A549 treated with AZD9567 at 1 μM for 4 hours (cell line): ENCODE results near the gene CXXC1. TPM values are rescaled to one million over a fixed set of nuclear protein-coding genes. Genes with fewer than 3 reads are reported as not detected.

Source experiments
- total RNA-seq: library from RNA; stranded (reverse); fragments of 200-300 nt; extraction: Qiagen RNA extraction; gene quantifications from 5 replicates; pipeline ENCODE4 v1.2.3, GENCODE V29; 2022; ENCODE audit not compliant: insufficient read depth

Gene CXXC1
- 40.0 to 49.7 TPM (median 49.3 TPM) in 5 replicates for total RNA-seq

DNA sequence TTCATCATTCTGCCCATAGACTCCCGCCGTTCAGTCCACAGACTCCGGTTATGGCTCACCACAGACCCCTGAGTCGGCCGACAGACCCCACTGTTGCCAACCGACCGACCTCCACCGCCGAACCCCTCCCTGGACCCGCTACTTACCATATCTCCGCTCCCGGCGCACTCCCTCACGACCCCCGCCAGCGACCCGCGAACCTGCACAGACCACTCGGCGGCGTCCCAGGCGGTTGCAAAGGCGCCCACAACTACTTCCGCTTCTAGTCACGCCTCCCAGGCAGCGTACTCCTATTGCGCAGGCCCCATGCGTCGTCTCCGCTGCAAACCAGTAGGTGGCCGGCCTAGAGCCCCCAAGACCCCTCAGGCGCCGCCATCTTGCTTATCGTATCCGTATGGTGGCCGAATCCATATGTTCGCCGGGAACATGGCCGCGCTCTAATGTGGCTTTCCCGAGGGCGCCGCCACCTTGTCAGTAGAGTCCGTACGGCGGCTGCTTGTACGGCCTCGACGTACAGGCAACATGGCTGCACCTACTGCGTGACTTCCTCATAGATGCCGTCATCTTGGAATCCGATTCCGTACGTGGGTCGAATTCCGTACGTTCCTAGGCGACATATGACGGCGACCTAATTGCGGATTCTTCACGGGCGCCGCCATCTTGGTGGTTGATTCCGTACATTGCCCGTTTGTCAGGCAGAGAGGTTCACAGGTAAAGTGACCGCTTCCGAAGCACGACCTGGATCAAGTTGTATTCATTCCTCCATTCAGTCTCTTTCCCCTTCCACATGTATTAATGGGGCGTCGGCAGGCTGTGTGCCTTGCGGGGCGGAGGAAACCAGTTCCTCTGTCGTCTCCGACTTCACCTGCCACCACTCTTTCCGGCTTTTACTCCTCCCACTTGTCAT is at the start of gene CXXC1:
CXXC1 (minus strand) TSS at position 252 of the 907 bp plus-strand sequence; CDS start at position 149, 103 bp downstream.

DNA sequence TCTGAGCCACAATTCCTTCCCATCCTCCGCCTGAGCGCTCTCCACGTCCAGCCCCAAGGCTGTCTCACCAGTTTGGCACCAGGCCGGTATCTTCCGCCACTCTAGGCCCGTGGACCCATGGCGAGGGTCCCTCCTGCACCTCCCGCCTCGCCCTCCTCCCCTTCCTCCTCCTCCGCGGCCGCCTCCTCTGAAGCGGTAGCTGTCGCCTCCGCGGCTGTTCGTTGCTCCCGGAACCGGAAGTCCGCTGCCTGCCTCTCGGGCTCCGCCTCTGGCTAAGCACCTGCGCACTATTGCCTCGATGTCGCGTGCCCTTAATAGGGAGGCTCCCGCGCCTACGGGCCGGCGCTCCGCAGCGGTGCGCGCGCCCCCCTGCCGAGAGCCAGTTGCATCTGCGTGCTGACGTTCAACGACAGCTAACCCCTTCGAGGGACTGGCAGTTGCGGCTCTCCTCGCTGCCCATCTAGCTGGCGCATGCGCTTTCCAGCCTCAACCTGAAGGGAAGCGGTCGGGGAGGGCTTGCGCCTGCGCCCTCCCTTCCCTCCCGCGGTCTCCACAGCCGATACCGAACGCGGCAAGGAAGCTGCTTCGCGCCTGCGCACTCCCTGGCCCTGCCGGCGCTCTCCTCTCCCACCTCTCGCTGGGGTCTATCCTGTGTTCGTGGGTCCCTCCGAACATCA is 6.1 kb downstream of the CXXC1 start, which contains the start of gene MBD1:
MBD1 (minus strand) TSS at position 229 of the 677 bp plus-strand sequence. CDS start 1,531 bp downstream, outside the sequence.

DNA sequence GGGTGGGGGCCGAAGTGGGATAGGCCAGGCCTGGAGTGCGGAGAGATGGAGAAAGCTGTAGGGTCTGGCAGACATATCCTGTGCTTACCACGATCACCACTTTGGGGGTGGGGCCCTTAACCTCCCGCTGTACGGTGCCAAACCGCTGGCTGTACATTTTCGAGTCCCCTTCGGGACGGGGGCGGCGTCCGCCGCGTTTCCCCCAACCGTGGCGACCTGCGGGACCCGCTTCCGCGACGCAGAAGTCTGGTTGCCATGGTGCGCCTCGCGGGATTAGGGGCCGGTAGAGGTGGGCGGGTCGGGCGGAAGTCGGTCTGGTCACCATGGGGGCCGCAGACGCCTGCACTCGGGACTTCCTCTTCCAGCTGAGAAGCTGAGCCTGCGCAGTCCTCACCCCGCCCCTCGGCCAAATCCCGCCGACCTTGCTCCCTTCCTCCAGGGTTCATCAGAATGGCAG is 21.2 kb downstream of the CXXC1 start, which contains the start of gene CFAP53:
CFAP53 (minus strand) TSS at position 248 of the 457 bp plus-strand sequence; CDS start at position 157, 91 bp downstream.

Other genes with a start within 250 kb of the CXXC1 start
- 6.9 to 9.9 TPM (median 8.1 TPM) in 5 replicates for gene MYO5B, start 92.5 kb downstream of the CXXC1 start, total RNA-seq
- gene CFAP53, start 21.2 kb downstream of the CXXC1 start, total RNA-seq = 0.28 to 0.40 TPM (median 0.34 TPM) in 4 of 5 replicates, not detected in the other
- gene MBD1, start 6.2 kb downstream of the CXXC1 start, total RNA-seq = 33.5 to 38.1 TPM (median 37.1 TPM) in 5 replicates
- gene SKA1, start 87.4 kb upstream of the CXXC1 start, total RNA-seq = 10.2 to 22.6 TPM (median 11.9 TPM) in 5 replicates